Astrocyte (in vitro differentiated cells and primary cell): Measurements from ENCODE around the gene PRKCB. TPM values are rescaled to one million over a fixed set of nuclear protein-coding genes. Genes with fewer than 3 reads are reported as not detected.

ENCODE experiments used
- DNase-seq: peaks from one replicate; pipeline ENCODE4 v3.0.0-alpha.2; 2010; ENCODE audit warnings: low read depth
- FAIRE-seq: peaks from 2 replicates; lab custom pipeline; 2011; peaks lifted over from hg19 to GRCh38; lab: Jason Lieb, UNC
- H2AFZ ChIP-seq: 2 replicates; pipeline ENCODE4 v1.6.0; 2012; ENCODE audit warnings: low read depth, low read length, inconsistent platforms
- H3K27ac ChIP-seq: 2 replicates; pipeline ENCODE4 v1.5.1; 2011; ENCODE audit warnings: low read depth, low read length, inconsistent platforms
- H3K27me3 ChIP-seq: 2 replicates; pipeline ENCODE4 v1.6.0; 2011; ENCODE audit warnings: low read length, inconsistent platforms; ENCODE audit not compliant: insufficient read depth
- H3K36me3 ChIP-seq: 2 replicates; pipeline ENCODE4 v1.5.1; 2011; ENCODE audit warnings: low read length, inconsistent platforms; ENCODE audit not compliant: insufficient read depth
- H3K4me1 ChIP-seq: 2 replicates; pipeline ENCODE4 v1.5.1; 2011; ENCODE audit warnings: low read length, inconsistent platforms; ENCODE audit not compliant: insufficient read depth
- H3K4me2 ChIP-seq: 2 replicates; pipeline ENCODE4 v1.6.0; 2012; ENCODE audit warnings: low read length, inconsistent platforms
- H3K4me3 ChIP-seq: 2 replicates; pipeline ENCODE4 v1.5.1; 2011; ENCODE audit warnings: low read depth, mild to moderate bottlenecking, low read length, inconsistent platforms; ENCODE audit not compliant: insufficient read depth
- H3K79me2 ChIP-seq: 2 replicates; pipeline ENCODE4 v1.6.0; 2012; ENCODE audit warnings: mild to moderate bottlenecking, low read length, inconsistent platforms; ENCODE audit not compliant: insufficient read depth
- H3K9ac ChIP-seq: 2 replicates; pipeline ENCODE4 v1.6.0; 2012; ENCODE audit warnings: mild to moderate bottlenecking, low read length, inconsistent platforms
- H3K9me3 ChIP-seq: 2 replicates; pipeline ENCODE4 v1.5.1; 2012; ENCODE audit warnings: low read depth, mild to moderate bottlenecking, low read length, inconsistent platforms; ENCODE audit not compliant: insufficient read depth
- H4K20me1 ChIP-seq: 2 replicates; pipeline ENCODE4 v1.6.0; 2012; ENCODE audit warnings: low read length, inconsistent platforms; ENCODE audit not compliant: insufficient read depth
- H3K27ac Mint-ChIP-seq: one replicate; pipeline ENCODE4 v1.8.0; 2021; ENCODE audit warnings: mild to moderate bottlenecking, mixed read lengths; ENCODE audit not compliant: unreplicated experiment
- H3K27me3 Mint-ChIP-seq: one replicate; pipeline ENCODE4 v1.8.0; 2021; ENCODE audit warnings: low read depth, mixed read lengths; ENCODE audit not compliant: unreplicated experiment
- H3K36me3 Mint-ChIP-seq: one replicate; pipeline ENCODE4 v1.8.0; 2021; ENCODE audit warnings: low read depth, mixed read lengths; ENCODE audit not compliant: unreplicated experiment
- H3K4me1 Mint-ChIP-seq: one replicate; pipeline ENCODE4 v1.8.0; 2021; ENCODE audit warnings: low read depth, mixed read lengths; ENCODE audit not compliant: unreplicated experiment
- H3K4me3 Mint-ChIP-seq: one replicate; pipeline ENCODE4 v1.8.0; 2021; ENCODE audit warnings: mild to moderate bottlenecking, moderate library complexity, mixed read lengths; ENCODE audit not compliant: unreplicated experiment
- H3K9me3 Mint-ChIP-seq: one replicate; pipeline ENCODE4 v1.8.0; 2021; ENCODE audit warnings: mild to moderate bottlenecking, mixed read lengths; ENCODE audit not compliant: unreplicated experiment
- CTCF ChIP-seq: IDR thresholded peaks from 2 replicates; pipeline ENCODE4 v1.5.1; 2011; ENCODE audit warnings: low read depth, mild to moderate bottlenecking, inconsistent platforms, low read length, moderate library complexity; ENCODE audit not compliant: insufficient read depth
- EZH2 ChIP-seq: IDR thresholded peaks from 2 replicates; pipeline ENCODE4 v1.6.1; 2012; ENCODE audit warnings: mild to moderate bottlenecking, low read length, inconsistent platforms; ENCODE audit not compliant: insufficient read depth
- total RNA-seq: library from RNA; stranded (reverse); gene quantifications from 2 replicates; pipeline ENCODE4 v1.2.1, GENCODE V29; 2021

Gene PRKCB
- total RNA-seq, 1 donor from 2014 or later: 2.5 TPM

GRCh38 chr16:24049113-24049512 lies 213.3 kb downstream of the PRKCB start:
- H3K27me3 Mint-ChIP-seq: peaks cover 30% of the 10 kb centered on the region
- Histone ChIP-seq H3K27me3 (no peaks in the 10 kb centered on the region), H3K36me3 (no peaks in the 10 kb centered on the region), H3K4me3 (no peak overlapping the region), H4K20me1 (no peaks in the 10 kb centered on the region), H3K4me1 (no peaks in the 10 kb centered on the region), H3K79me2 (no peaks in the 10 kb centered on the region), H3K9ac (no peak overlapping the region), H3K4me2 (no peak overlapping the region), H3K9me3 (no peaks in the 10 kb centered on the region), H2AFZ (no peak overlapping the region), H3K27ac (no peak overlapping the region)
- no peak overlapping the region for H3K27ac Mint-ChIP-seq
- FAIRE-seq: no peak
- TF ChIP-seq EZH2 (no peak), CTCF (no peak)
- H3K36me3 Mint-ChIP-seq: no peaks in the 10 kb centered on the region
- DNase-seq: no peak
- H3K4me3 Mint-ChIP-seq: no peak overlapping the region
- peaks cover 3% of the 10 kb centered on the region for H3K4me1 Mint-ChIP-seq
- H3K9me3 Mint-ChIP-seq: peaks cover 7% of the 10 kb centered on the region

GRCh38 chr16:24051125-24051524 lies 215.3 kb downstream of the PRKCB start:
- H3K4me3 ChIP-seq: no peak overlapping the region
- no peaks in the 10 kb centered on the region for H3K36me3 Mint-ChIP-seq
- H3K36me3 ChIP-seq: no peaks in the 10 kb centered on the region
- DNase-seq (no peak), FAIRE-seq (no peak)
- no peak overlapping the region for H2AFZ ChIP-seq
- H4K20me1 ChIP-seq: no peaks in the 10 kb centered on the region
- no peak overlapping the region for H3K9ac ChIP-seq
- no peaks in the 10 kb centered on the region for H3K27me3 ChIP-seq
- no peak overlapping the region for H3K27ac ChIP-seq
- H3K27me3 Mint-ChIP-seq: peaks cover 32% of the 10 kb centered on the region
- no peaks in the 10 kb centered on the region for H3K4me1 ChIP-seq
- H3K79me2 ChIP-seq: no peaks in the 10 kb centered on the region
- TF ChIP-seq CTCF: no peak
- TF ChIP-seq EZH2: no peak
- H3K27ac Mint-ChIP-seq: no peak overlapping the region
- peaks cover 8% of the 10 kb centered on the region for H3K4me1 Mint-ChIP-seq
- H3K9me3 Mint-ChIP-seq: peaks cover 7% of the 10 kb centered on the region
- H3K4me3 Mint-ChIP-seq: no peak overlapping the region
- no peak overlapping the region for H3K4me2 ChIP-seq
- no peaks in the 10 kb centered on the region for H3K9me3 ChIP-seq

- no peak overlapping the region for H3K9ac ChIP-seq
- FAIRE-seq: no peak
- Mint-ChIP-seq H3K27ac (no peak overlapping the region), H3K4me1 (peaks cover 5% of the 10 kb centered on the region), H3K27me3 (peaks cover 45% of the 10 kb centered on the region), H3K36me3 (no peaks in the 10 kb centered on the region), H3K9me3 (peaks cover 10% of the 10 kb centered on the region), H3K4me3 (no peak overlapping the region)
- H3K79me2 ChIP-seq: no peaks in the 10 kb centered on the region
- H3K9me3 ChIP-seq: no peaks in the 10 kb centered on the region
- H4K20me1 ChIP-seq: no peaks in the 10 kb centered on the region
- no peak overlapping the region for H2AFZ ChIP-seq
- H3K27me3 ChIP-seq: no peaks in the 10 kb centered on the region
- no peak overlapping the region for H3K27ac ChIP-seq
- TF ChIP-seq EZH2 (no peak), CTCF (no peak)
- H3K4me1 ChIP-seq: no peaks in the 10 kb centered on the region
- no peaks in the 10 kb centered on the region for H3K36me3 ChIP-seq
- no peak overlapping the region for H3K4me2 ChIP-seq
- no peak overlapping the region for H3K4me3 ChIP-seq
- DNase-seq: no peak
Observed at GRCh38 chr16:24052329-24053098, 216.7 kb downstream of the PRKCB start.
